LHCN-M2 (cell line): Measurements from ENCODE around the gene TAGLN. TPM values are rescaled to one million over a fixed set of nuclear protein-coding genes. Genes with fewer than 3 reads are reported as not detected.

Source experiments
- DNase-seq: peaks from one replicate; pipeline ENCODE4 v3.0.0-alpha.2; 2012; ENCODE audit warnings: low read depth
- total RNA-seq: library from RNA; depleted of rRNA; stranded (reverse); fragments of >200 nt; gene quantifications from 2 replicates; pipeline ENCODE4 v1.2.3, GENCODE V29; 2014

TAGLN gene
- total RNA-seq, 1 experiment from 2014 or later: 486 TPM

- DNase-seq: no peak
These were observed 15.4 kb downstream of the TAGLN start for GRCh38 chr11:117214404-117215110.

- peak; percentile 53 for DNase-seq
These were observed 18.2 kb downstream of the TAGLN start for GRCh38 chr11:117217141-117218084.

GRCh38 chr11:117218133-117218915 lies 19.2 kb downstream of the TAGLN start:
- peak; percentile 51 for DNase-seq

GRCh38 chr11:117219001-117219400 lies 19.8 kb downstream of the TAGLN start:
- DNase-seq: no peak

- DNase-seq: no peak
These were observed 20.3 kb downstream of the TAGLN start for GRCh38 chr11:117219455-117219854.

GRCh38 chr11:117219995-117220394 lies 20.8 kb downstream of the TAGLN start:
- no peak for DNase-seq

GRCh38 chr11:117220568-117220967 lies 21.4 kb downstream of the TAGLN start:
- peak; percentile 33 for DNase-seq

- DNase-seq: peak; percentile 88
These were observed 22.0 kb downstream of the TAGLN start for GRCh38 chr11:117220999-117221774.

- DNase-seq: peak; percentile 92
These were observed 22.8 kb downstream of the TAGLN start for GRCh38 chr11:117221775-117222517.

GRCh38 chr11:117222991-117223740 lies 24.0 kb downstream of the TAGLN start:
- DNase-seq: no peak

GRCh38 chr11:117223741-117224689 lies 24.8 kb downstream of the TAGLN start:
- DNase-seq: no peak

GRCh38 chr11:117225553-117226170 lies 26.5 kb downstream of the TAGLN start:
- no peak for DNase-seq

- DNase-seq: peak; percentile 73
These were observed 27.5 kb downstream of the TAGLN start for GRCh38 chr11:117226388-117227385.

GRCh38 chr11:117228091-117228490 lies 28.9 kb downstream of the TAGLN start:
- no peak for DNase-seq

GRCh38 chr11:117229411-117229810 lies 30.2 kb downstream of the TAGLN start:
- no peak for DNase-seq

- DNase-seq: no peak
These were observed 30.7 kb downstream of the TAGLN start for GRCh38 chr11:117229931-117230285.
